K562 (cell line): ENCODE results near the gene IP6K2. TPM values are rescaled to one million over a fixed set of nuclear protein-coding genes. Genes with fewer than 3 reads are reported as not detected.
A peak's percentile ranks its signal among the peaks of the same experiment; 100 is the strongest.

Experiments used
- BCL6 ChIP-seq: fragments of 250-450 bp; sonication (Bioruptor Pico); IDR thresholded peaks from 2 replicates; pipeline ENCODE4 v1.4.0; 2020
- BMI1 ChIP-seq: fragments of 150-350 bp; IDR thresholded peaks from 2 replicates; pipeline ENCODE4 v1.6.1; 2014; ENCODE audit warnings: low read length
- FOXK2 ChIP-seq, 2 experiments: fragments of 450-650 bp; IDR thresholded peaks in 1 of 2; conservative IDR thresholded peaks in 1 of 2; 2 replicates each; pipeline ENCODE4 v1.6.1; 2016; ENCODE audit warnings: low read depth in 2 of 2, mild to moderate bottlenecking in 1 of 2
- L3MBTL2 ChIP-seq: fragments of 450-650 bp; IDR thresholded peaks from 2 replicates; pipeline ENCODE4 v1.6.1; 2016; ENCODE audit warnings: mild to moderate bottlenecking, moderate library complexity
- LCOR ChIP-seq: sonication (generic); formaldehyde crosslinking; IDR thresholded peaks from 2 replicates; pipeline ENCODE4 v1.8.0; 2022; ENCODE audit warnings: mild to moderate bottlenecking, missing genetic modification reagents
- OTX1 ChIP-seq: fragments of 450-650 bp; formaldehyde crosslinking; IDR thresholded peaks from 2 replicates; pipeline ENCODE4 v1.4.0; 2022; ENCODE audit warnings: mild to moderate bottlenecking
- RNF2 ChIP-seq: sonication (generic); IDR thresholded peaks from 2 replicates; pipeline ENCODE4 v1.6.1; 2016
- SETDB1 ChIP-seq: IDR thresholded peaks from one replicate; pipeline ENCODE4 v1.6.1; 2012; ENCODE audit warnings: low read length, control low read depth, inconsistent platforms
- SIX5 ChIP-seq, 2 experiments: IDR thresholded peaks; 2 replicates each; pipeline ENCODE4 v1.6.1; 2011; ENCODE audit warnings: low read length in 2 of 2, borderline replicate concordance in 1 of 2, low read depth in 1 of 2, mild to moderate bottlenecking in 1 of 2, moderate library complexity in 1 of 2; ENCODE audit not compliant: insufficient read depth in 1 of 2
- SNIP1 ChIP-seq: fragments of 450-650 bp; IDR thresholded peaks from 2 replicates; pipeline ENCODE4 v1.7.1; 2017; ENCODE audit warnings: low read depth, mild to moderate bottlenecking
- ZNF121 ChIP-seq: sonication (generic); formaldehyde crosslinking; conservative IDR thresholded peaks from 2 replicates; pipeline ENCODE4 v1.8.0; 2022; ENCODE audit warnings: missing genetic modification reagents
- ZNF57 ChIP-seq: fragments of 450-650 bp; formaldehyde crosslinking; IDR thresholded peaks from 2 replicates; pipeline ENCODE4 v1.4.0; 2020; ENCODE audit warnings: mild to moderate bottlenecking, moderate library complexity
- polyA plus RNA-seq, 8 experiments: library from polyadenylated mRNA; depleted of rRNA in 4 of 8; stranded (reverse) in 5 of 8; unstranded in 3 of 8; fragments of >200 nt; fragmentation: Nextera tagmentation in 2 of 8; fragmentation: Illumina TruSeq in 1 of 8; extraction: Ambion mirVana in 2 of 8; extraction: Trizol in 1 of 8; gene quantifications; 2 replicates each; pipeline versions ENCODE4 v1.2.1 to v1.2.3, GENCODE V29; 2011 to 2014; ENCODE audit warnings: inconsistent platforms in 1 of 8, missing spikeins in 1 of 8
- total RNA-seq, 7 experiments: library from RNA; depleted of rRNA in 6 of 7; stranded (reverse); fragments of >200 nt in 6 of 7; fragmentation: Illumina TruSeq in 2 of 7; extraction: Trizol in 2 of 7; gene quantifications; 2 replicates each; pipeline versions ENCODE4 v1.2.1 to v1.2.3, GENCODE V29; 2011 to 2021; ENCODE audit warnings: low replicate concordance in 1 of 7
- TF ChIP-seq, protein P1 (sequence below): sonication (generic); formaldehyde crosslinking; IDR thresholded peaks from 2 replicates; pipeline ENCODE4 v1.8.0; 2023; ENCODE audit warnings: missing genetic modification reagents, mild to moderate bottlenecking, borderline replicate concordance
- TF ChIP-seq, protein P2 (sequence below): fragments of 450-650 bp; IDR thresholded peaks from 2 replicates; pipeline ENCODE4 v1.6.1; 2014; ENCODE audit warnings: low read depth, mild to moderate bottlenecking, moderate library complexity, borderline replicate concordance
- TF ChIP-seq, protein P3 (sequence below): fragments of 250-450 bp; sonication (Bioruptor Pico); IDR thresholded peaks from 2 replicates; pipeline ENCODE4 v1.8.0; 2022; ENCODE audit warnings: inconsistent platforms, mild to moderate bottlenecking, moderate library complexity, borderline replicate concordance
- TF ChIP-seq, protein P4 (sequence below): sonication (generic); formaldehyde crosslinking; IDR thresholded peaks from 2 replicates; pipeline ENCODE4 v1.8.0; 2022; ENCODE audit warnings: mild to moderate bottlenecking, missing genetic modification reagents, borderline replicate concordance

IP6K2 gene
- total and polyA plus RNA-seq, 9 of the 15 experiments (the other 6 are each of a cell fraction or from before 2014, with no cell fraction given): 19.6 to 78.1 (median 48.0) TPM

DNA sequence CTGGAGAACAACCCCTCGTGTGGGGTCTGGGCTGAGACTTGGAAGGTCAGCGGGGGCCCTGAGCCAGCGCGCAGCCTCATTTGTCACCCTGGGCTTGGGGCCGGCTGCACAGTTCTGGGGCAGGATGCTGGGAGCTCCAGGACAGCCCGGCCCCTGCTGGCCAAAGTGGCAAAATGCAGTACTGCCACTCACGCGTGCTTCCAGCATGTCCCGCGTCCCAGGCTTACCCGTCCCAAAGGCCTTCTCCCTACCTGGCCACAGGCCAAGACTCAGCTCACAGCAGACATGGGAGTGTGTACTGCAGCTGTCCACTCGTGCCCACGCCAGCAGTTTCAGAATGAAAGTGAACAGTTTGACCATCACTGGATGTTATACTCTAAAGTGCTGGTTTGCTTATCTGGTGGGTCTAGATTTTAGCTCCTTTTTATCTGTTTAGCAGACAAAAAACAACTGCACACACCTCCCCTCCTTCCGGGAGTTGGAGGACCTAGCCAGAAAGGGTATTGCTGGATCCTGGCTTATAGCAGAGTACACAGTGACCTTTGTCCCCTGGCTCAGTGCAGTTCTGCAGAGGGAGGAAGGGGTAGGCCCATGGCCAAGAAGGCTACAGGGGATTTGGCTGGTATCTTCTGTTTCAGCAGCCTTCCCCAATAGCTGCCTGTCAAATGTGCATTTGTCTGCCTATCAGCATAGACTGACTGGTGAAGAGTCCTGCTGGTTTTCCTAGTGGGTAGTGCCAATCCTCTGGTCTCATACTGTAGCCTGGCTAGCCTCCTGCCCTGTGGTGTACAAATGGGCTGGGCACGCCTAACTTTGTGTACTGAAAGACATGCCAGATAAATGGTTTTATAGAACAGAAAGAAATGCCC, 23.2 kb upstream of the IP6K2 start (continued):
- TF ChIP-seq, protein P1, sequence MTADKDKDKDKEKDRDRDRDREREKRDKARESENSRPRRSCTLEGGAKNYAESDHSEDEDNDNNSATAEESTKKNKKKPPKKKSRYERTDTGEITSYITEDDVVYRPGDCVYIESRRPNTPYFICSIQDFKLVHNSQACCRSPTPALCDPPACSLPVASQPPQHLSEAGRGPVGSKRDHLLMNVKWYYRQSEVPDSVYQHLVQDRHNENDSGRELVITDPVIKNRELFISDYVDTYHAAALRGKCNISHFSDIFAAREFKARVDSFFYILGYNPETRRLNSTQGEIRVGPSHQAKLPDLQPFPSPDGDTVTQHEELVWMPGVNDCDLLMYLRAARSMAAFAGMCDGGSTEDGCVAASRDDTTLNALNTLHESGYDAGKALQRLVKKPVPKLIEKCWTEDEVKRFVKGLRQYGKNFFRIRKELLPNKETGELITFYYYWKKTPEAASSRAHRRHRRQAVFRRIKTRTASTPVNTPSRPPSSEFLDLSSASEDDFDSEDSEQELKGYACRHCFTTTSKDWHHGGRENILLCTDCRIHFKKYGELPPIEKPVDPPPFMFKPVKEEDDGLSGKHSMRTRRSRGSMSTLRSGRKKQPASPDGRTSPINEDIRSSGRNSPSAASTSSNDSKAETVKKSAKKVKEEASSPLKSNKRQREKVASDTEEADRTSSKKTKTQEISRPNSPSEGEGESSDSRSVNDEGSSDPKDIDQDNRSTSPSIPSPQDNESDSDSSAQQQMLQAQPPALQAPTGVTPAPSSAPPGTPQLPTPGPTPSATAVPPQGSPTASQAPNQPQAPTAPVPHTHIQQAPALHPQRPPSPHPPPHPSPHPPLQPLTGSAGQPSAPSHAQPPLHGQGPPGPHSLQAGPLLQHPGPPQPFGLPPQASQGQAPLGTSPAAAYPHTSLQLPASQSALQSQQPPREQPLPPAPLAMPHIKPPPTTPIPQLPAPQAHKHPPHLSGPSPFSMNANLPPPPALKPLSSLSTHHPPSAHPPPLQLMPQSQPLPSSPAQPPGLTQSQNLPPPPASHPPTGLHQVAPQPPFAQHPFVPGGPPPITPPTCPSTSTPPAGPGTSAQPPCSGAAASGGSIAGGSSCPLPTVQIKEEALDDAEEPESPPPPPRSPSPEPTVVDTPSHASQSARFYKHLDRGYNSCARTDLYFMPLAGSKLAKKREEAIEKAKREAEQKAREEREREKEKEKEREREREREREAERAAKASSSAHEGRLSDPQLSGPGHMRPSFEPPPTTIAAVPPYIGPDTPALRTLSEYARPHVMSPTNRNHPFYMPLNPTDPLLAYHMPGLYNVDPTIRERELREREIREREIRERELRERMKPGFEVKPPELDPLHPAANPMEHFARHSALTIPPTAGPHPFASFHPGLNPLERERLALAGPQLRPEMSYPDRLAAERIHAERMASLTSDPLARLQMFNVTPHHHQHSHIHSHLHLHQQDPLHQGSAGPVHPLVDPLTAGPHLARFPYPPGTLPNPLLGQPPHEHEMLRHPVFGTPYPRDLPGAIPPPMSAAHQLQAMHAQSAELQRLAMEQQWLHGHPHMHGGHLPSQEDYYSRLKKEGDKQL (CRISPR knock-in tag): no peak
- TF ChIP-seq, protein P2, sequence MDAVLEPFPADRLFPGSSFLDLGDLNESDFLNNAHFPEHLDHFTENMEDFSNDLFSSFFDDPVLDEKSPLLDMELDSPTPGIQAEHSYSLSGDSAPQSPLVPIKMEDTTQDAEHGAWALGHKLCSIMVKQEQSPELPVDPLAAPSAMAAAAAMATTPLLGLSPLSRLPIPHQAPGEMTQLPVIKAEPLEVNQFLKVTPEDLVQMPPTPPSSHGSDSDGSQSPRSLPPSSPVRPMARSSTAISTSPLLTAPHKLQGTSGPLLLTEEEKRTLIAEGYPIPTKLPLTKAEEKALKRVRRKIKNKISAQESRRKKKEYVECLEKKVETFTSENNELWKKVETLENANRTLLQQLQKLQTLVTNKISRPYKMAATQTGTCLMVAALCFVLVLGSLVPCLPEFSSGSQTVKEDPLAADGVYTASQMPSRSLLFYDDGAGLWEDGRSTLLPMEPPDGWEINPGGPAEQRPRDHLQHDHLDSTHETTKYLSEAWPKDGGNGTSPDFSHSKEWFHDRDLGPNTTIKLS: no peak
- TF ChIP-seq SETDB1 (no peak), RNF2 (no peak), BMI1 (no peak), SIX5 (IDR thresholded peaks at IDR 0.05; ENCODE audit: borderline replicate concordance in 1 of 2, insufficient read depth in 1 of 2, low read depth in 1 of 2, low read length in 2 of 2) (no peak), ZNF121 (CRISPR knock-in tag) (no peak), LCOR (CRISPR knock-in tag) (no peak), OTX1 (CRISPR knock-in tag) (no peak), FOXK2 (conservative IDR thresholded peaks at IDR 0.05 in 1 of 2, IDR thresholded peaks at IDR 0.05 in 1 of 2; ENCODE audit: low read depth in 2 of 2) (no peak), SNIP1 (no peak), ZNF57 (CRISPR knock-in tag) (no peak), L3MBTL2 (peak; percentile 73), BCL6 (CRISPR knock-in tag) (no peak)
- TF ChIP-seq, protein P3, sequence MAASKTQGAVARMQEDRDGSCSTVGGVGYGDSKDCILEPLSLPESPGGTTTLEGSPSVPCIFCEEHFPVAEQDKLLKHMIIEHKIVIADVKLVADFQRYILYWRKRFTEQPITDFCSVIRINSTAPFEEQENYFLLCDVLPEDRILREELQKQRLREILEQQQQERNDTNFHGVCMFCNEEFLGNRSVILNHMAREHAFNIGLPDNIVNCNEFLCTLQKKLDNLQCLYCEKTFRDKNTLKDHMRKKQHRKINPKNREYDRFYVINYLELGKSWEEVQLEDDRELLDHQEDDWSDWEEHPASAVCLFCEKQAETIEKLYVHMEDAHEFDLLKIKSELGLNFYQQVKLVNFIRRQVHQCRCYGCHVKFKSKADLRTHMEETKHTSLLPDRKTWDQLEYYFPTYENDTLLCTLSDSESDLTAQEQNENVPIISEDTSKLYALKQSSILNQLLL (CRISPR knock-in tag): no peak
- TF ChIP-seq, protein P4, sequence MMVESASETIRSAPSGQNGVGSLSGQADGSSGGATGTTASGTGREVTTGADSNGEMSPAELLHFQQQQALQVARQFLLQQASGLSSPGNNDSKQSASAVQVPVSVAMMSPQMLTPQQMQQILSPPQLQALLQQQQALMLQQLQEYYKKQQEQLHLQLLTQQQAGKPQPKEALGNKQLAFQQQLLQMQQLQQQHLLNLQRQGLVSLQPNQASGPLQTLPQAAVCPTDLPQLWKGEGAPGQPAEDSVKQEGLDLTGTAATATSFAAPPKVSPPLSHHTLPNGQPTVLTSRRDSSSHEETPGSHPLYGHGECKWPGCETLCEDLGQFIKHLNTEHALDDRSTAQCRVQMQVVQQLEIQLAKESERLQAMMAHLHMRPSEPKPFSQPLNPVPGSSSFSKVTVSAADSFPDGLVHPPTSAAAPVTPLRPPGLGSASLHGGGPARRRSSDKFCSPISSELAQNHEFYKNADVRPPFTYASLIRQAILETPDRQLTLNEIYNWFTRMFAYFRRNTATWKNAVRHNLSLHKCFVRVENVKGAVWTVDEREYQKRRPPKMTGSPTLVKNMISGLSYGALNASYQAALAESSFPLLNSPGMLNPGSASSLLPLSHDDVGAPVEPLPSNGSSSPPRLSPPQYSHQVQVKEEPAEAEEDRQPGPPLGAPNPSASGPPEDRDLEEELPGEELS (CRISPR knock-in tag): no peak
